Activated CD4-positive, alpha-beta T cell treated with anti-CD3 and anti-CD28 coated beads, Interleukin-2, Interleukin-4, amounts not matched to agents 100 ng/mL and 50 ng/mL, durations not matched to agents 16 hours and 8 hours (primary cell): ENCODE data around the gene RICTOR.

Experiments used
- DNase-seq: peaks from one replicate; pipeline ENCODE4 v3.0.0-alpha.2; 2020; ENCODE audit warnings: low spot score

The RICTOR gene, protein sequence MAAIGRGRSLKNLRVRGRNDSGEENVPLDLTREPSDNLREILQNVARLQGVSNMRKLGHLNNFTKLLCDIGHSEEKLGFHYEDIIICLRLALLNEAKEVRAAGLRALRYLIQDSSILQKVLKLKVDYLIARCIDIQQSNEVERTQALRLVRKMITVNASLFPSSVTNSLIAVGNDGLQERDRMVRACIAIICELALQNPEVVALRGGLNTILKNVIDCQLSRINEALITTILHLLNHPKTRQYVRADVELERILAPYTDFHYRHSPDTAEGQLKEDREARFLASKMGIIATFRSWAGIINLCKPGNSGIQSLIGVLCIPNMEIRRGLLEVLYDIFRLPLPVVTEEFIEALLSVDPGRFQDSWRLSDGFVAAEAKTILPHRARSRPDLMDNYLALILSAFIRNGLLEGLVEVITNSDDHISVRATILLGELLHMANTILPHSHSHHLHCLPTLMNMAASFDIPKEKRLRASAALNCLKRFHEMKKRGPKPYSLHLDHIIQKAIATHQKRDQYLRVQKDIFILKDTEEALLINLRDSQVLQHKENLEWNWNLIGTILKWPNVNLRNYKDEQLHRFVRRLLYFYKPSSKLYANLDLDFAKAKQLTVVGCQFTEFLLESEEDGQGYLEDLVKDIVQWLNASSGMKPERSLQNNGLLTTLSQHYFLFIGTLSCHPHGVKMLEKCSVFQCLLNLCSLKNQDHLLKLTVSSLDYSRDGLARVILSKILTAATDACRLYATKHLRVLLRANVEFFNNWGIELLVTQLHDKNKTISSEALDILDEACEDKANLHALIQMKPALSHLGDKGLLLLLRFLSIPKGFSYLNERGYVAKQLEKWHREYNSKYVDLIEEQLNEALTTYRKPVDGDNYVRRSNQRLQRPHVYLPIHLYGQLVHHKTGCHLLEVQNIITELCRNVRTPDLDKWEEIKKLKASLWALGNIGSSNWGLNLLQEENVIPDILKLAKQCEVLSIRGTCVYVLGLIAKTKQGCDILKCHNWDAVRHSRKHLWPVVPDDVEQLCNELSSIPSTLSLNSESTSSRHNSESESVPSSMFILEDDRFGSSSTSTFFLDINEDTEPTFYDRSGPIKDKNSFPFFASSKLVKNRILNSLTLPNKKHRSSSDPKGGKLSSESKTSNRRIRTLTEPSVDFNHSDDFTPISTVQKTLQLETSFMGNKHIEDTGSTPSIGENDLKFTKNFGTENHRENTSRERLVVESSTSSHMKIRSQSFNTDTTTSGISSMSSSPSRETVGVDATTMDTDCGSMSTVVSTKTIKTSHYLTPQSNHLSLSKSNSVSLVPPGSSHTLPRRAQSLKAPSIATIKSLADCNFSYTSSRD (N-terminal part only)

DNA sequence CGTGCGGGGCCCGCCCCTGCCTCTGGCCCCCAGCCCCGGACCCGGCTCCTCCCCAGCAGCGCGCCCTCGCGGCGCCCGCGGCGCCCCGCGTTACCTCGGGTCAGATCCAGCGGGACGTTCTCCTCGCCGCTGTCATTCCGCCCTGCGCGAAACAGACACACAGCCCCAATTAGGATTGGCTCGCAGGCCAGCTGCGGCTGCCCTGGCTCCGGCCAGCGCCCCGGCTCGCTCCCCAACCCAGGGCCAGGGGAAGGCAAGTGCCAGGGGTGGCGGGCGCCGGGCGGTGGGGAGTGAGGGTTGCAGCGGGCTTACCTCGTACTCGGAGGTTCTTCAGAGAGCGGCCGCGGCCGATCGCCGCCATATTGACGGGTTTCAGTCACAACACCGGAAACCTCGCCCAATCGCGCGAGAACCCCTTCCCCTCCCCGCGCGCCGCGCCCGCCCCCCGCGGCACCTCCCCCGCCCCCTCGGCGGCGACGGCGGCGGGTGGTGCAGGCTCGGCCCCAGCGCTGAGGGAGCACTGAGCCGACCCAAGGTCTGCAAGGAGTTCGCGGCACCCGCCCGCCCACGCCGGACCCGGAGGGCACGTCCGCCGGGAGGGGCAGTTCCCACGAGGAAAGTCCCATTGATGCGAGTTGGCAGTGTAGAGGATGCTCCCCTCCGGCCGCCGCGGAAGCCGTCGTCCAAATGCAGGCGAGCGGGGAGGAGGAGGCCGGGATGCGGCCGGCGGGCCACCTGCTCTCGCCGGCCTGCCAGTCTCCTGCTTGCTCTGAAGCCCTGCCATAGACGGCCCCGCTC, at the start of gene RICTOR:
Gene RICTOR (minus strand): TSS at position 383 of the 798 bp plus-strand sequence. CDS start 22 bp downstream, at position 361.
- peak; percentile 91 for DNase-seq

GRCh38 chr5:39121922-39122321, 47.7 kb upstream of the RICTOR start:
- DNase-seq: no peak

DNA sequence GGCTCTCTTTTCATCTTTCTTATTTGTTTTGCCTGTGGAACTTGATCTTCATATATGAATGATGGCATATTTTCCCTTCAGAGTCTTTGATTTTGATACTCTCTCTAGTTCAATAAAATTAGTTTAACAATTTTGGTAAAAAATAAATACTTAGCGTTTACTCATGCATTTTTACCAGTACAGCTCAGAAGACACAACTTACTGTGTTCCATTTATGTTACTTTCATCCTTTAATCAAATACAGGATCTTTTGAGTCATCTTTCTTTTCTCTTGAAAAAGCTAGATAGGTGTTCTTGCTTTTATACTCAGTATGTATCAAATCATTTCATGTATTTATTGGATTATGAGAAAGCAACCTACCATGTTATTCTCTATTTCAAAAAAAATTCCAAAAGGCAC, 47.1 kb upstream of the RICTOR start:
- no peak for DNase-seq

DNA sequence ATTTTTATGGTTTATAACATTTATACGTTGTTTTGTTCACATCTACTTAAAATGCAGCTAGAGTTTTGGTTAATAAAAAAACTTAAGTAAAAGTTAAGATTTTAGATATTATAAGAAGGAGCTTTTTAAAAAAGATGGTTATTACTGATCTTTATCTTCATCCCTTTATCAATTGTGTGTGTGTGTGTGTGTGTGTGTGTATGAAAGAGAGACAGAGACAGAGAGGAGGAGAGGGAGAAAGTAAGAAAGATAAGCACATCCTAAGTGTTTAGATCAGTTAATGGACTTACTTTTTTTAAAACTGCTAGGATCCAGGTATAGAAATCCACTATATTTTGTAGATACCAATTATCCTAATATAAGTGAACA, 45.8 kb upstream of the RICTOR start:
- DNase-seq: no peak

- no peak for DNase-seq
Observed at GRCh38 chr5:39119404-39120051, 45.3 kb upstream of the RICTOR start.

- no peak for DNase-seq
Observed at GRCh38 chr5:39118638-39119037, 44.4 kb upstream of the RICTOR start.

DNA sequence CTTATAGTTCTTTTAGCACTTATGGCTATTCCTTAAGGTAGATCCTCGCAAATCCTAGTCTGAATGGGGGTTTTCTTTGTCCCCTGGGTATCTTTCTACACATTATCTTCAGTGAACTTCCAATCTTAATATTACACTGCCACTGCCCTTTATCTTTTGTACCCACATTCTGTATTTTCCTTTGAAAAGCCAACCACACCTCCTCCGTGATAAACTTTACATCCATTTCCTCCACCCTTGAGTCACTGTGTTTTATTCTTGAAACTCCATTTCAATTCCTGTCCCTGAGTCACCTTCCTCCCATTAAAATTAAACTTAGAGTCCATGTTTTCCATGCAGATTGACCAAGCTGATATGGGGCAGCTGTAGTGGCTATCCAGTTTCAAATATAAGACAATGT, 43.2 kb upstream of the RICTOR start:
- DNase-seq: no peak

- no peak for DNase-seq
Observed at GRCh38 chr5:39116344-39117170, 42.4 kb upstream of the RICTOR start.

DNA sequence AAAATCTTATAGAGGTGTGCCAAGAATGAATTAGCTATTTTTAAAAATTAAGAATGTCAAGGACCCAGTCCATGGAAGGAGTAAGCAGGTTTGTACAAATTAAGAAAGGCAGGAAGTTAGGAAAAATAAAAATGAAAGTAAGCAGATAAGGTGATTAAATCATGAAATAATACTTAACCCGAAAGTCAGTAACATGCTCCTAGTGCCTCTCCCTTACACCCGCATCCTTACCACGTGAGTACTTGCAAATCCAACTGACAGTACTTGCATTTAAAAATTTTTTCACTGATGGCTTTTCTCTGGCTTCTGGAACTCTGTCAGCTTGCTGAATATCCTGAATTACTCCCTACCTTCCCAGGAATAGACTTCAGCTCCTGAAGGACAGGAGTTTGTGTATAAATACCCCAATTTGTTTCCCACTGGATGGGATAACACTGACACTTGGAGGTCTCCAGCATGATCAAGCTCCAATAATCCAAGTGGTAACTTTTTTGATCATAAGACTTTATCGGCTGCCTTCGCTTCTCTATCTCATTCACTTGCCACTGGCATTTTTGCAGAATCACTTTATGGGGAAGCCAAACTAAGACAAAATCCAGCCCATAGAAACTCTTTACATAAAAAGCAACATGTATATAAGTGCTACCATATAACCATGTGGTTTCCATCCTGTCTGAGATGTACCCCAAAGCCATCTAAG, 41.6 kb upstream of the RICTOR start:
- no peak for DNase-seq

DNA sequence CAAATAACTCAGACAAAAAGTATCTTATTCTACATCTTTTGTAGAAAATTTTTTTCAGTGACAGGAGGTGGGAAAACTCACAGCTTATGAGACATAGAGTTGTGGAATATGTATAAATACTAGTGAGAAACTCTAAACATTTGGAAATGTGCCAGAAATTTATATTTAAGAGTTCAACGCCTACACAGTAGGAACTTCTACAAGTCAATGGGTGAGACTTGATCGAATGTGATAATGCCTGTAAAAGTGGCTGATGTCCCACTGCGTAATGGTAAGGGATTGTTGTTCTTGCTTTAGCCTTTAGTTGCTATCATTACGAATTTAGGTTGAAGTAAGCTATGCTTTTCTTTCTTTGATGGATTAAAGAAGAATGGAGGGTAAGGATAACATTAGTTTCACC, 40.0 kb upstream of the RICTOR start:
- DNase-seq: no peak

DNA sequence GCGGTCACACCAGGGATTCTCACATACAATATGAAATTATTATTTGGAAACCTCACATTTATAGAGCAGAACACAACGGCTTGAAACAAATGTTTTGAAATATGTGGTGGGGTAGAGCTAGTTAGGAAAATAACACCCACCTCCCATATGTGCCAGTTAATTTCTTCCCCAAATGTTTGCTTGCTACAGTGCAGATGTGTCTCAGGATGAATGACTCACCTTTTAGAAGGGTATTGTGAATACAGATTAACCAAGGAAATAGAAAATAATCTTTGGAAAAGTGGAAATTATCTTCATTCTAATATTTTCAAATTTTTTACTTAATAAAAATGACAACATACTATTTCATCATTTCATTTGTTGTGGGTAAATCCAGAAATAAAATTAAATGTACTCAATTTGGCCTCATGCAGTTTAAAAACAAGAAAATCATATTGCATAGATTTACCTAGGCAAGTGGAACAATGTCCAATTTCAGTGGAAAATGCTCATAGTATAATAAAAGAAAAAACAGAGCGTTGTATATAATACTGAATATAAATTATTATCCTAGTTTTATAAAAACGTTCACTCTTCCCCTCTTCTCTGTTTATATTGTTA, 39.3 kb upstream of the RICTOR start:
- no peak for DNase-seq

DNA sequence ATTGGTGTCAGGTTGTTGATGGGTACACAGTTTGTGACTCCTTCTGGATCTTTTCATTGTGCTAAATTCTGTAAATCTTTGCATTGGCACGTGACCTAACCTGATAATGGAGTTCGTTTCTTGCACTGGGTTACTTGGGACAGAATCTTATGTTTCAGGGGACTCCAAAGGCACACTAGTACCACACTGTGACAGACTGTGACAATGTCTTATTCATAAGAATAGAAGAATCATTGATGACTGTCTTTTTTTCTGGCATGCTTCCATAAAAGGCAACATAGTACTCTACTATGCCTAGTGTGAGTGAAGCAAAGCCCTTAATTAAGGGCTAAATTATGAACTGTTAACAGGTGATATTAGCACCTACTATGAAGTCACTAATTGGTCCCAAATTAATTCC, 35.4 kb upstream of the RICTOR start:
- DNase-seq: no peak

DNA sequence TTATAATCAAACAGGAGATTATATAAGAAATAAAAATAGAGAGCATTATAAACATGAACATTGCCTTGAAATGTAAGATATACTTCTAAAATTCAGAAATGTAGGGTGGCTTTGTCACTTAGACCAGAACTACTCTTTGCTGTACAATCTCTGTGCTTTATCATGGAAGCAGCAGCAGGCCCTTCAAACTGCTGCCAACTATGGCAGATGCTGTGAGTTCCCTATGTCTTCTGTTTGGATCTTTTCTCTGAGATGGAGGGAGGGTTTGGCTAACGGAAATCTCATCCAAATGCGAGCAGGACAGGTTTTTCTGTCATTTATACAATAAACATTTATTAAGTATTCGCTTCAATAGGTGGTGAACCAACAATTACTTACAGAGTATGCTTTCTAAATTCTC, 34.8 kb upstream of the RICTOR start:
- DNase-seq: no peak

DNA sequence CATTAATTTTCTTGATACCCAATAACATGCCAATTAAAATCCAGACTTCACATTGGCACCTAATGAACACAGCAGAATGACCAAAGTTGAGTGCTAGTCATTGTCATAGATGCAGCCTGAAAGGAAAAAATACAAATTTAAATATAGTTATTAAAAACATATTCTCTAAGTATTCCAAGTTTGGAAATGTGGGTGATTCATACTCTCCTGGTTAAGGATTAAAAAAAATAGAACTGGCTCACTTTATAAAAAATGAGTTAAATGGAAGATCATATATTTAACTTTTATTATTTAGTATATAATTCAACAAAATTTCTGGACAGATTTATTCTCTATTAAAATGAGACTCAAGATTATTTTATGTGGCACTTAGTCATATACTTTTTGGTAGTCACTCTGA, 33.2 kb upstream of the RICTOR start:
- no peak for DNase-seq

DNA sequence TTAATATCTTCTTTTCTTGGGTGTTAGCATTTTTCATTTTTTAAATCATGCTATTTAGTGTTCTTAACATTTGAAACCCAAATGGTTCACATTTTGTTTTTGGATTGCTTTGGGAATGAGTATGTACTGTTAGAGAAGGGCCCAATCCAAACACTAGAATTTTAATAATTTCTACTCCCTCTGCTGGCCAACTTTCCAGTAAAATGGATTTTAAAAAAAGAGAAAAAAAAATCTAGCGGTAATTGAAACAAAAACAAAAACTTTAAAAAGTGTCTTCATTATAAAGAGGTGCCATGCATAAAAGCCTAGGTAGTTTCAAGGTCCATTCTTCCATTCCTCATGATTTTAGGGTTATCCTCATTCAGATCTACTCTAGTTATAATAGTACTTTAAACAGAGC, 32.1 kb upstream of the RICTOR start:
- no peak for DNase-seq

- no peak for DNase-seq
Observed at GRCh38 chr5:39104221-39104620, 30.0 kb upstream of the RICTOR start.

DNA sequence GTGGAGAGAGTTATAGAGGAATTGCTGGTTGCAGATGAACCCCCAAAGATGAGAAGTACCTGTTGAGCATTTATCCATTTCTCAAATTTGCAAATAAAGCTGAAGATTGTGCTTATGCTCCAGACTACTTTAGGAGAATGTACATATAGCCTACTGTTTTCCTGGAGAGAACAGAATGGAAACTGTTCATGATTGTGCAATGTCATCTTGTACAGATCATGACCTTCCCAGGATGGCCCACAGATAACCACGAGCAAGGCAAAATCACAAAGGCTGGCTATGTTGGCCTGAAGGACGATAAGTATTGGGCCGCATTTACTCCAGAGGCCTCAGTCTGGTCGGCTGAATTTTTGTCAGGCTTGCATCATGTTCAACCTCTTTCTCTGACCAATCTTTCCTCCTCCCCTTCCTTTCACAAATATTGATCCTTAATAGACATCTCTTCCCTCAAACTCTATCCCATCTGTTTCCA, 28.5 kb upstream of the RICTOR start:
- DNase-seq: no peak

GRCh38 chr5:39100851-39101396, 26.7 kb upstream of the RICTOR start:
- no peak for DNase-seq
